Lower leg skin (tissue), 3 donors: Measurements from ENCODE around the gene NAA38.
A peak's percentile ranks its signal among the peaks of the same experiment; 100 is the strongest.

Experiments used
- CTCF ChIP-seq, 3 donors: fragments of 450-650 bp; IDR thresholded peaks; one replicate each; pipeline ENCODE4 v1.5.1; 2016; ENCODE audit warnings: antibody characterized with exemption in 3 of 3, mild to moderate bottlenecking in 3 of 3, moderate library complexity in 2 of 3
- POLR2A ChIP-seq, 2 donors: fragments of 450-650 bp; IDR thresholded peaks; one replicate each; pipeline ENCODE4 v1.6.1; 2016 to 2017; ENCODE audit warnings: antibody characterized with exemption in 2 of 2, mild to moderate bottlenecking in 1 of 2, moderate library complexity in 1 of 2

GRCh38 chr17:7851438-7852261, 5.7 kb downstream of the NAA38 start:
- peak in 1 of 3 donors; percentile 96 for TF ChIP-seq CTCF (IDR thresholded peaks at IDR 0.05)
- no peak for TF ChIP-seq POLR2A (IDR thresholded peaks at IDR 0.05)
